ENCODE results near the gene RBPJ. TPM values are rescaled to one million over a fixed set of nuclear protein-coding genes. Genes with fewer than 3 reads are reported as not detected.
"Not testable (repeated sequence)": the region's sequence is repeated elsewhere in the genome, so short reads cannot be mapped to it uniquely, and the experiment has no call there.

RBPJ gene
- total RNA-seq, 1 experiment from 2014 or later: 64.8 TPM

DNA sequence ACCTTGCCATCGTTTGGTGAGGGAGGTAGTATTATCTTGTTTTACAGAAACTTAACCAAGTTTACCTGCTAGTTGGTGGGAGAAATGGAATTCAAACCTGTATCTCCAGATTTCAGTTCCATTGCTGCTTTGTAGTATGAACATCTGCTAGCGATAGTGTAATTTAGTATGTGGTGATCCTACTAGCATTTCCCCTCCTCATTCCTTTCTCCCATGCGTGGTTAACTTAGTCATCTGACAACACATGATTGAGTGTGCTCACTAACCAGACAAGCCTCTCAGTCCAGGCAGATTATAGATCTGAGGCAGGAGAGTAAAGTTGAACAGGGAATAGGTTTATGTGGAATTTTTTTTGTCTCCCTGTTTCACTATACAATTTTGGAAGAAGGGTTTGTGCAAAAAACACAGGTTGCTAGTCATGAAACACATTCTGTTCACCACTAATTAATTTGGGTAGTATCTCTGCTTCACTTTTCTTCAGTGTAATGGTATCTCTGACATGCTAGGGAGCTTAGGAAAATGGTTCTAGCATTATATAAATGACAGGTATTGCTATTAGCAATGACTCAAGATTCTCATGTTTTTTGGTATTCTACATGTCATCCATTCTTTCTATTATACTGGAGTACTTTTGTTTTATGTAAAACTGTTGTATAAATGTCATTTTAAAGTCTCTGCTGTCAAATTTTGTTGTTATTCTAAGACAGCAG lies 21.7 kb downstream of the RBPJ start:
- peak; percentile 65 for DNase-seq (ENCODE audit: low spot score)

DNA sequence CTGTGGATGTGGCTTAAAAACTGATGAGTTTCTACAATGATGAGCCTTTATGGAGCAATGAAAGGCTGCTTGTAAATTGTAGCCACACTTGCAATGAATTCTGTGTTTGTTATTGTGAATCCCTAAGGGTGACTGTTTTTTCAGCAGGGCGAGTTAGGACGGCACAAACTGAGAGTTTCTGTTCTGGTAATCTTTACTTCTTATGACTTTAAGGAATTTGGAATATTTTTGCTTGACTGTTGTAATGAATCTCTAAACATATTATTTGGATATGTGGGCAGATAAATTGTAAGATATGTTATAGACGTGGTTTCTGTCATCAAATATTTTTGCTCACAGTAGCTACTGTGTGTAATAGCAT lies 22.2 kb downstream of the RBPJ start:
- DNase-seq (ENCODE audit: low spot score): no peak

GRCh38 chr4:26344901-26345564 lies 24.2 kb downstream of the RBPJ start:
- no peak for DNase-seq (ENCODE audit: low spot score)

GRCh38 chr4:26345565-26345938 lies 24.7 kb downstream of the RBPJ start:
- no peak for DNase-seq (ENCODE audit: low spot score)

GRCh38 chr4:26346203-26346620 lies 25.4 kb downstream of the RBPJ start:
- DNase-seq (ENCODE audit: low spot score): peak; percentile 30

GRCh38 chr4:26349496-26349895 lies 28.7 kb downstream of the RBPJ start:
- no peak for DNase-seq (ENCODE audit: low spot score)

DNA sequence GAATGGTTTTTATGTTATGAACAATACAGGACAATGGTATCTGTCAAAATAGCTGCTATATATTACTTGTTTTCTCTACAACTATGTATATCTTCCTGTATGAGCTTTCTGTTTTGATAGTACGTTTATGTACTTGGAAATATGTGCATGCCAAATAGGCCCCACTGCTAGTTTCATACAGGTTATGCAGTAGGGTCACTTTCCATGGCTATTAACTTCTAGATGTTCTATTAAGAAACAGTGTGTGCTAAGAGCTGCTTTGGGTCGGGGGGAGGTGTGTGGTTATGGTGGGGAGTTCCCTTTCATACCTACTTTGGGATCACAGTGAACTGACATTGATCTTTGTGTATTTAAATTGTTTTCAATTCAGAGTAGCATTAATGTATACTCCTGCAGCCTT lies 30.9 kb downstream of the RBPJ start:
- no peak for DNase-seq (ENCODE audit: low spot score)

DNA sequence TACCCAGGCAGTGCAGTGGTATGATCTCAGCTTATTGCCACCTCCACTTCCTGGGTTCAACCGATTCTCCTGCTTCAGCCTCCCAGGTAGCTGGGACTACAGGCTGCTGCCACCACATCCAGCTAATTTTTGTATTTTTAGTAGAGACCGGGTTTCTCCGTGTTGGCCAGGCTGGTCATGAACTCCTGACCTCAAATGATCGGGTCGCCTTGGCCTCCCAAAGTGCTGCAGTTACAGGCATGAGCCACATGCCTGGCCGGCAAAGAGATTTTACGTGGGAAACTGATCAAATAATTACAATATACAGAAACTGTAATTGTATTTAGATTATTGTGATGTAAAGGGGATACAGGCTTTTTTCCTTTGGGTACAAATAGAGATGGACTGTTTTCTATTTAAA lies 33.7 kb downstream of the RBPJ start:
- DNase-seq (ENCODE audit: low spot score): no peak

- no peak for DNase-seq (ENCODE audit: low spot score)
Measured at GRCh38 chr4:26355392-26356052, 34.7 kb downstream of the RBPJ start.

DNA sequence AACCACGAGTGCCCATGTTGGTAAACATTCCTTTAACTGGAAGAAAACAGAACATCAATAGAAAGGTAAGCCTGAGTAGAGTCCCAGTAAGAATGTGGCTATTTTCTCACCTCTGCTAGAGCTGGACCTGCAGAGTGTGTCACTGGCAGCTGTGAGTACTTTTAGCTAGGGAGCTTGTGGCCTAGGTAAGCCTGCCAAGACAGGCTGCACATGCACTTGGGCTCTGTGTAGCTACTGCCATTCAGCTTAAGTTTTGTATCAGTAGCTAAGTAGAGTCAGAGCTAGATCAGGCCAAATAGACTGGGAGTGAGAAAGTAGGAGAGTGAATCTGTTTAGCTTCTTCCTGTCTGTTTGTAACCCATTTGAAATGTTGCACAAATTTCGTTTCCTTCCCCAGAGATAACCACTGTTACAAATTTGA lies 35.3 kb downstream of the RBPJ start:
- DNase-seq (ENCODE audit: low spot score): no peak

GRCh38 chr4:26359521-26359920 lies 38.7 kb downstream of the RBPJ start:
- not testable (repeated sequence) for DNase-seq (ENCODE audit: low spot score)

- no peak for DNase-seq (ENCODE audit: low spot score)
Measured at GRCh38 chr4:26360273-26360672, 39.5 kb downstream of the RBPJ start.

GRCh38 chr4:26360864-26361263 lies 40.0 kb downstream of the RBPJ start:
- no peak for DNase-seq (ENCODE audit: low spot score)

GRCh38 chr4:26361297-26361696 lies 40.5 kb downstream of the RBPJ start:
- DNase-seq (ENCODE audit: low spot score): no peak

GRCh38 chr4:26362745-26363439 lies 42.1 kb downstream of the RBPJ start:
- DNase-seq (ENCODE audit: low spot score): no peak

- DNase-seq (ENCODE audit: low spot score): no peak
Measured at GRCh38 chr4:26365537-26366150, 44.8 kb downstream of the RBPJ start.

DNA sequence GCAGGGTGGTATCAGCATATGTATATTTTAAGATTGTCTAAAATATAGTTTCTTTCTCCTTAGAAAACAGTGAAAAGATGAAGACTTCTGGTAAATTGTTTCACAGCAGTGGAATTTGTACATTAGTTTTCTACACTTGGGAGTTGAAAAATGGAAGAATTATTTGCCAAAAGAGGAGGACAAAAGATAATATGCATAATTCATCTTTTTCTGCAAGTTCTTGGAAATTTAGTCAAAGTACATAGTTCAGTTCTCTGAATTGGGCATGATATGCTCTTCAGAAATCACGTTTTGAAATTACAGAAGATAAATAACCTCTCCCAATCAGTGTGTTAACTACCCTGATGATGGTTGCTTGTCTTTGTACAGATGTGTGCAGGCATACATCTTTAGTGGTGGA lies 47.0 kb downstream of the RBPJ start:
- DNase-seq (ENCODE audit: low spot score): no peak

- no peak for DNase-seq (ENCODE audit: low spot score)
Measured at GRCh38 chr4:26368685-26369084, 47.9 kb downstream of the RBPJ start.

DNA sequence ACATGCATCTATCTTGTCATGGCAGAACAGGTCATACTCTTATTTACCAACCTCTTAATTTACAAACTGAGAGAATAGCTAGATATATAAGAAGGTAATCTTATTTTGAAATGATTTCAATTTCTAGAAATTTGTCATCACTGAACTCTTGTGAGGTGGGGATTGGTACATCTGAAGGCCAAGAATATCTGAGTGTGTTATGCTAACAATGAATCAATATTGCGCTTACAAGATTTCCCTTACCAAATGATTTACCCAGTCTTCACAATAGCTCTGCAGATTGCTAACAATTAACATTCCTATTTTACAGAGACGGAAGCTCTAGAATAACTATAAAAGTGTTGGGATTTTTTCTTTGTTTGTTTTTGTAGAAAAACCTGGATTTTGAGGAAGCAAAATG lies 48.3 kb downstream of the RBPJ start:
- no peak for DNase-seq (ENCODE audit: low spot score)

DNA sequence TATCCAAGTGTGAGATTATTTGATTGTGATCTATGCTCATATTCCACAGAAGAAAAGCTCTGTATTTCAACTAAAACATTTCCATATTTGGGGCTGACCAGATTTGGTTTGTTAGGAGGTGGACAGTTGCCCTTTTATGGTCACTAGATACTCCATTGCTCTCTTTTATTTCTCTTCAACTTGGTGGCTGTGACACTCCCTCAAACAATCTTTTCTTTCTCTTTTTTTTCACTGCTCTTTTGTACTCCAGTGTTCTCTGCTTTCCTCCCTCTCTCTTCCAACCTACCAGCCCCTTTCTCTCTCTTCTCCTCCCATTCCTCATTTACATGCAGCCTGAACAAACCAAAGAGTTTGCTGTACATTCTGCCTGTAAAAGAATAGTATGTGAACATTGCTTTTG lies 48.8 kb downstream of the RBPJ start:
- DNase-seq (ENCODE audit: low spot score): no peak

- DNase-seq (ENCODE audit: low spot score): no peak
Measured at GRCh38 chr4:26372076-26372475, 51.3 kb downstream of the RBPJ start.

DNA sequence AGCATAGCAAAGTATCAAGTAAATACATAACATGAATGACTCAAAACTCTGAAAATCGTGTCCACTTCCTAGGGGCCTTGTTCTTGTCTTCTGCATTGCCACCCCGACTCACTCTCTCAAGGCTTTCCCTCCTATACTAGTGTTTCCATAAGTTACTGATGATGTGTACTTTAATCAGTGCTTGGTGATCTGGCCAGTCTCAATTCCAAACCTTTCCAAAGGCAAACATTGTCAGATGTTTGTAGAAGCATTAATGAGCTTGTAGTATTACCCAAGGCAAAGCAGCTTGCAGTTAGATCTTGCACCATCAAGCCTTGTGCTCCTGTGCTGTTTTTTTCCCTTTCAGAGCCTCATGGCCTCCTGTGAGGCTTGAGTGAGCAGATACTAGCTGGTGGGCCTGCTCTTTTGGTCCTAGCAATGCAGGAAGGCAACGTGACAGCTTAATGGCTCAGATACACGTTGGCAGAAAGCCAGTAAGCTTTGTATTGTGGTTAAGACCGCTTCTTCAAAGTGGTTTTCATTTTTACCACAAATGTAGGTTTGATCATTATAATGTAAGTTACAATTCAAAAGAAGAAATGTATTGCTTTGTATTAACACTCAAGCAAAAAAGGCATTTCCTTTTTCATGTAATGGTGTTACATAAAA lies 51.8 kb downstream of the RBPJ start:
- DNase-seq (ENCODE audit: low spot score): peak; percentile 78
